ENCODE results near the gene SDSL.

The SDSL gene

GRCh38 chr12:113397497-113398197 lies 24.5 kb upstream of the SDSL start:
- TF ChIP-seq CTCF (conservative IDR thresholded peaks at IDR 0.05) = no peak

DNA sequence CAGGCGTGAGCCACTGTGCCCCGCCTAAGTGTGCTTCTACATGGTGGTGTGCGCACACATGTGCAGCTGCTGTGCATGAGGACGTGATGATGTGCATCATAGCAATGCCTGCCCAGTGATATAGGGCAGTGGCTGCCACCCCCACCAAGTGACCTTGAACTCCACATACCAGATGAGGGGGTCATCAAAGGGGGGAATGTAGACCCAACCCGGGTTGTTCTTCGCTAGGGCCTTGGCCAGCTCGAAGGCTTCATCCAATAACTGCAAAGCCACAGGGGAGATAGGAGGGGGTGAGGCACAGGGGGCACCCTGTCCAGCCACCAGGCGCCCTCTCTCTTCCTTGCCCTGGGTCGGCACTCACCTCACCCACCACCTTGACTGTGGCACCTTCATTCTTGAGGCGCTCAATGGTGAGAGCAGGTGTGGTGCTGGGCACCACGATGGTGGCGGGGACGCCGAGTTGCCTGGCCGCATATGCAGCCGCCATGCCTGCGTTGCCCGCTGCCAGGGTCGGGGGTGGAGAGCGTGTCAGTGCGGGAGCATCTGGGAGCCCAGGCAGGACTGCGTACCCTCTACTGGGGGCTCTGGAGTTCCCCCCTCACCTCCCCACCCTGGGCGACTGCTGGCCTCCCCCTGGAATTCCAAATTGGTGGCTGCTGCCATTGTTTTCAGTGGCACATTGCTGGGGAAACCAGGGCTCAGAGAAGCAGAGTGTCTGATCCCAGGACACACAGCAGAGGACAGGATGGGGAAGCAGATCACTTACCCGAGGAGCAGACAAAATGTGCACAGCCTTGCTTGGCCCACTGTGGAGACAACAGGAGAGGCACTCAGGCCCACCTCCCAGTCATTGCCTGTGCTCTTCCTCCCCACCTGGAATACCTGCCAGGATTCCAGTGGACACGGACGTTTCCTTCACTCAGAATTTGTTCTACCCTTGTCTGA lies 23.6 kb upstream of the SDSL start:
- no peak overlapping the region for H3K27ac ChIP-seq
- no peak for TF ChIP-seq CTCF (conservative IDR thresholded peaks at IDR 0.05)

More at GRCh38 chr12:113397497-113398197, 24.5 kb upstream of the SDSL start:
- H3K27ac ChIP-seq = no peak overlapping the region

DNA sequence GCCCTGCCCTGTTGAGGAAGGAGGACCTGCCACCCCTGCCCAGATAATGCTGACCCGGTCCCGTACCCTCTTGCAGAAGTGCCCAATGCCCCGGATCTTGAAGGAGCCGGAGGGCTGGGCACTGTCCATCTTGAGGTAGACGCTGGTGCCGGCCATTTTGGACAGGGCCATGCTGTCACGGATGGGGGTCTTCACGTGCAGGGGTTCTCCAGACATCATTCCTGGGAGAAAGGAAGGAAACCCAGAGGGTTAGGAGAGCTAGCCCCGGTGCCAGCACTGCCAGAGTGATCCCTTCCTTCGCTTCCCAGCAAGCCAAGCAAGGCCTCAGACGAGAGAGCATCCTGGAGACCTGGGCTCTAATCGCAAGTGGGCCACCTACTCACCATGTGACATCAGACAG lies 22.7 kb upstream of the SDSL start:
- no peak for TF ChIP-seq CTCF (conservative IDR thresholded peaks at IDR 0.05)
- no peak overlapping the region for H3K27ac ChIP-seq

- no peak overlapping the region for H3K27ac ChIP-seq
- TF ChIP-seq CTCF (conservative IDR thresholded peaks at IDR 0.05) = no peak
Measured at GRCh38 chr12:113400362-113400761, 21.8 kb upstream of the SDSL start.

GRCh38 chr12:113401066-113402000 lies 20.8 kb upstream of the SDSL start:
- no peak overlapping the region for H3K27ac ChIP-seq
- no peak for TF ChIP-seq CTCF (conservative IDR thresholded peaks at IDR 0.05)

DNA sequence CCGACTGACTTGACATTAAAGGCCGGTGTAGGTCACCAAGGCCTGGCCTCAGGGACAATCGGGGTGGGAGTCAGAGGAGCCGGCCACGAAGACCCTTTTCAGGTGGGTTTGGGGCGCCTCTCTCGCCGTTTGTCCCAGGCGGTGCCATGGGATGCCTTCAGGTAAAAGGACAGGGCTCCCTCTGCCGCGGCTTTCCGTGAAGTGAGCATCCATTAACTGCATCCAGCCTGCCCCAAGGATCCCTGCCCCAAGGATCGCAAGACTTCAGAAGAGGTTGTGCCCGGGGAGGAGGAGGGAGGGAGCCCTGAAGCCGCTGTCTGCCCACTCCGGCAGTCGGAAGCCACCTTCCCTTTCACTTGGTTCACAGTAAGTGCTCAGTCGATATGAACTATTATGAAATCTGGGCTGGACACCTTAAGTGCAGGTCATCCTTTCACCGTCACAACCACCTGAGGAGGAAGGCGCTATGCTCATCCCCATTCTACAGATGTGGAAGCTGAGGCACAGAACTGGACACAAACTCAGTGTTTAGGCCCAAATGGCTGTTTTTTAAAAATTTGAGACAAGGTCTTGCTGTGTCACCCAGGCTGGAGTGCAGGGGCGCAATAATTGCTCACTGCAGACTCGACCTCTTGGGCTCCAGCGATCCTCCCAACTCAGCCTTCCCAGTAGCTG lies 19.5 kb upstream of the SDSL start:
- no peak for TF ChIP-seq CTCF (conservative IDR thresholded peaks at IDR 0.05)
- H3K27ac ChIP-seq = no peak overlapping the region

Measured in VCaP (cell line).